ENCODE measurements around the gene OPHN1. TPM values are rescaled to one million over a fixed set of nuclear protein-coding genes. Genes with fewer than 3 reads are reported as not detected.
"Not testable (repeated sequence)": the region's sequence is repeated elsewhere in the genome, so short reads cannot be mapped to it uniquely, and the experiment has no call there.

Gene OPHN1
- total RNA-seq, 3 donors from 2014 or later: 0.08 to 0.33 (median 0.11) TPM

GRCh38 chrX:68365341-68365740, 68.0 kb downstream of the OPHN1 start:
- no peak for DNase-seq
- no peak for ATAC-seq
- no peaks in the 10 kb centered on the region for H3K4me1 Mint-ChIP-seq (ENCODE audit: low read depth)
- H3K4me3 Mint-ChIP-seq: no peak overlapping the region
- H3K36me3 Mint-ChIP-seq (ENCODE audit: insufficient read depth): no peaks in the 10 kb centered on the region
- no peaks in the 10 kb centered on the region for H3K27me3 Mint-ChIP-seq (ENCODE audit: low read depth)
- H3K9me3 Mint-ChIP-seq: no peaks in the 10 kb centered on the region

GRCh38 chrX:68363984-68364383, 69.3 kb downstream of the OPHN1 start:
- Mint-ChIP-seq H3K9me3 (no peaks in the 10 kb centered on the region), H3K36me3 (ENCODE audit: insufficient read depth) (no peaks in the 10 kb centered on the region)
- DNase-seq: no peak

GRCh38 chrX:68358679-68359078, 74.6 kb downstream of the OPHN1 start:
- Mint-ChIP-seq H3K9me3 (no peaks in the 10 kb centered on the region), H3K4me1 (ENCODE audit: low read depth) (no peaks in the 10 kb centered on the region), H3K4me3 (no peak overlapping the region), H3K36me3 (ENCODE audit: insufficient read depth) (no peaks in the 10 kb centered on the region), H3K27me3 (ENCODE audit: low read depth) (no peaks in the 10 kb centered on the region)
- DNase-seq (no peak), ATAC-seq (no peak)

More at GRCh38 chrX:68363984-68364383, 69.3 kb downstream of the OPHN1 start:
- no peaks in the 10 kb centered on the region for H3K4me1 Mint-ChIP-seq (ENCODE audit: low read depth)
- ATAC-seq: no peak
- no peak overlapping the region for H3K4me3 Mint-ChIP-seq
- H3K27me3 Mint-ChIP-seq (ENCODE audit: low read depth): no peaks in the 10 kb centered on the region

DNA sequence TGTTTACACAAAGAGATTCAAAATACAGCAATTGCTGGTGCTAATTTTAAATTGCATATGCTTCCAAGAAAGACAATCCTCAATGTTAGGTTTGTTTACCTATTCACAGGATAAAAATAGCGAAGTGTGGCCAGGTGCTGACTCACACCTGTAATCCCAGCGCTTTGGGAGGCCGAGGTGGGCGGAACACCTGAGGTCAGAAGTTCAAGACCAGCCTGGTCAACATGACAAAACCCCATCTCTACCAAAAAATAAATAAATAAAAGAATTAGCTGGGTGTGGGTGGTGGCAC, 77.7 kb downstream of the OPHN1 start:
- ATAC-seq: no peak
- Mint-ChIP-seq H3K27me3 (ENCODE audit: low read depth) (no peaks in the 10 kb centered on the region), H3K4me3 (no peak overlapping the region), H3K4me1 (ENCODE audit: low read depth) (no peaks in the 10 kb centered on the region), H3K36me3 (ENCODE audit: insufficient read depth) (no peaks in the 10 kb centered on the region), H3K9me3 (no peaks in the 10 kb centered on the region)
- no peak for DNase-seq

GRCh38 chrX:68354879-68355628, 78.2 kb downstream of the OPHN1 start:
- Mint-ChIP-seq H3K27me3 (ENCODE audit: low read depth) (no peaks in the 10 kb centered on the region), H3K4me3 (no peak overlapping the region), H3K36me3 (ENCODE audit: insufficient read depth) (no peaks in the 10 kb centered on the region), H3K4me1 (ENCODE audit: low read depth) (no peaks in the 10 kb centered on the region), H3K9me3 (no peaks in the 10 kb centered on the region)
- DNase-seq: no peak
- ATAC-seq: no peak

DNA sequence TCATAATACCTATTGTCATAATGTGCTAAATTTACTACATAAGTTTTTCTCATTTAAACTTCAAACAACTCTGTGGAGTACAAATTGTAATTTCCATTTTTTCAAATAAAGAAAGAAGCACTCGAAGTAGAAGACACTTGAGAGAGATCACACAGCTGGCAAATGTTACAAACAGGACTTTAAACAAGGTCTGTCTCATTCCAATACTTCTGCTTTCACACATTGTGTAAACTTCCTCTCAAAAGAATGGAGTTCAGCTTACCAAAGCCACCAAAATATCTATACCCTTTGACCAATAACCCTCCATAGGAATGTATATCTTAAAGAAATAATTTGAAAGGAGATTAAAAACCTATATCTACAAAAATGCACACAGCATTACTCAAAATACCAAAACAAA, 88.3 kb downstream of the OPHN1 start:
- H3K4me3 Mint-ChIP-seq: no peak overlapping the region
- no peak for DNase-seq
- no peaks in the 10 kb centered on the region for H3K9me3 Mint-ChIP-seq
- H3K27me3 Mint-ChIP-seq (ENCODE audit: low read depth): no peaks in the 10 kb centered on the region
- ATAC-seq: no peak
- no peaks in the 10 kb centered on the region for H3K36me3 Mint-ChIP-seq (ENCODE audit: insufficient read depth)
- no peaks in the 10 kb centered on the region for H3K4me1 Mint-ChIP-seq (ENCODE audit: low read depth)

DNA sequence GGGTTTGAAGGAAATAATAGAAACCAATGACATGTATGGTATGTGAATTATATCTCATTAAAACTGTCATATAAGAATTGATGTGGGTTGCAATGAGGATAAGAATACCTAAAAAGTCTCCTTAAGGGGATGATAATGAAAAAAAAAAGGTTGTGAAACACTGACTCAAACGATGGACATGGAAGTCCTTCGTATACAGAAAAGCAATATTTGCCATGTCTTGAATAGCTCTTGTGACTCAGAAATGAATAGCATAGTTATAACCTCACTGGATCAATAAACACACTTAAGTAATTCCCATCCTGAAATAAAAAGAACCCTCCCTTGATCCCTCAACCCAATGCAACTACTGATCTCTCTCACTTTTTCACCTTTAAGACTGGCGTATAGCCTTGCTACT, 89.7 kb downstream of the OPHN1 start:
- Mint-ChIP-seq H3K36me3 (ENCODE audit: insufficient read depth) (no peaks in the 10 kb centered on the region), H3K9me3 (no peaks in the 10 kb centered on the region), H3K4me3 (no peak overlapping the region), H3K27me3 (ENCODE audit: low read depth) (no peaks in the 10 kb centered on the region), H3K4me1 (ENCODE audit: low read depth) (no peaks in the 10 kb centered on the region)
- ATAC-seq: no peak
- DNase-seq: no peak

DNA sequence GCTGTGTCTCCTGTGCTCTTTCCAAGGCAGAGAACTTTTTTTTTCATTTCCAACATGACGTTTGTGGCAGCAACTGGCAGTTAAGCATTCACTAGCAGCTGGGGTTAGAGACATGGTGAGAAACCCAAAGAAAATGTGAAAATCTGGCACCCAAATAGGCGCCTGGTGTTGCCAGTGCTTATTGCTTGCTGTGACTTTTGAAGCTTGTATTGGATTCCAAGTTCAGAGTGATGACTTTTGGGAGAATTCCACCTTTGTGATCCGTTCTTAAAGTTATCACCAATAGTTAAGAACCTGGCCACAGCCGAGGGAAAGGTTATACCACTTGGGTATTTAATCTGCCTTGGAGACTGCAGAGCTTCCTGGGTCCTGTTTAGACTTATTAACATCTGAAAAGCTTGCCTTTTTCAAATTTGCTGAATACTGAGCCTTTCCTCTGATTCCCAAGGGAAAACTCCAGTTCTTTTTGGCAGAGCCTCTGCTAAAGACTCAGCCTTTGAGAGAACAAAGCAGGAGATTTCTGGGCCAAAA, 101.0 kb downstream of the OPHN1 start:
- ATAC-seq (no peak), DNase-seq (no peak)
- H3K36me3 Mint-ChIP-seq (ENCODE audit: insufficient read depth): no peaks in the 10 kb centered on the region
- H3K4me3 Mint-ChIP-seq: no peak overlapping the region
- no peaks in the 10 kb centered on the region for H3K27me3 Mint-ChIP-seq (ENCODE audit: low read depth)
- H3K4me1 Mint-ChIP-seq (ENCODE audit: low read depth): no peaks in the 10 kb centered on the region
- no peaks in the 10 kb centered on the region for H3K9me3 Mint-ChIP-seq

DNA sequence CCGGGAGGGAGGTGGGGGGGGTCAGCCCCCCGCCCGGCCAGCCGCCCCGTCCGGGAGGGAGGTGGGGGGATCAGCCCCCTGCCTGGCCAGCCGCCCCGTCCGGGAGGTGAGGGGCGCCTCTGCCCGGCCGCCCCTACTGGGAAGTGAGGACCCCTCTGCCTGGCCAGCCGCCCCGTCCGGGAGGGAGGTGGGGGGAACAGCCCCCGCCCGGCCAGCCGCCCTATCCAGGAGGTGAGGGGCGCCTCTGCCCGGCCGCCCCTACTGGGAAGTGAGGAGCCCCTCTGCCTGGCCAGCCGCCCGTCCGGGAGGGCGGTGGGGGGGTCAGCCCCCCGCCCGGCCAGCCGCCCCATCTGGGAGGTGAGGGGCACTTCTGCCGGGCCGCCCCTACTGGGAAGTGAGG, 106.5 kb downstream of the OPHN1 start:
- DNase-seq; H3K36me3 Mint-ChIP-seq (ENCODE audit: insufficient read depth); H3K4me3 Mint-ChIP-seq; H3K9me3 Mint-ChIP-seq; H3K27me3 Mint-ChIP-seq (ENCODE audit: low read depth); H3K4me1 Mint-ChIP-seq (ENCODE audit: low read depth); ATAC-seq: not testable (repeated sequence)

GRCh38 chrX:68307769-68308168, 125.5 kb downstream of the OPHN1 start:
- H3K9me3 Mint-ChIP-seq: no peaks in the 10 kb centered on the region
- ATAC-seq: no peak
- H3K36me3 Mint-ChIP-seq (ENCODE audit: insufficient read depth): no peaks in the 10 kb centered on the region
- H3K4me1 Mint-ChIP-seq (ENCODE audit: low read depth): no peaks in the 10 kb centered on the region
- H3K27me3 Mint-ChIP-seq (ENCODE audit: low read depth): peaks cover 1% of the 10 kb centered on the region
- H3K4me3 Mint-ChIP-seq: no peak overlapping the region
- no peak for DNase-seq

- no peaks in the 10 kb centered on the region for H3K36me3 Mint-ChIP-seq (ENCODE audit: insufficient read depth)
- no peaks in the 10 kb centered on the region for H3K4me1 Mint-ChIP-seq (ENCODE audit: low read depth)
- no peak overlapping the region for H3K4me3 Mint-ChIP-seq
- DNase-seq: no peak
- no peaks in the 10 kb centered on the region for H3K9me3 Mint-ChIP-seq
- no peak for ATAC-seq
- peaks cover 1% of the 10 kb centered on the region for H3K27me3 Mint-ChIP-seq (ENCODE audit: low read depth)
Observed at GRCh38 chrX:68304602-68305001, 128.7 kb downstream of the OPHN1 start.

DNA sequence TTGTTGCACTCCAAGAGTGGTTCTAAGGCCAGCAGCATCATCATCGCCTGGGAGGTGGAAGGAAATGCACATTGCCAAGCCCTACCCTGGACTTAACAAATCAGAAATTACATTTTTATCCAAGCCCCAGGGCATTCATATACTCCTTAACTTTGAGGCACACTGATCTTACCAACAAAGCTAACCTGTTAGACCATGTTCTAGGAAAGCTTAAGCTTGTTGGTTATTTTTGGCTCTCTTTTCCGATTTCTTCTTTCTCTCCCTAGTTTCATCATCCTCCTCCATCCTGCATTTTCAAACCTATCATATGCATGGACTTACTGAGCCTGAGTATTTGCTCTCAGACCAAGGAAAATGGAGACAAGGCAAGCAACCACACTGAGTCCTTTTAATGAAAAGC, 133.4 kb downstream of the OPHN1 start:
- ATAC-seq (no peak), DNase-seq (no peak)
- H3K36me3 Mint-ChIP-seq (ENCODE audit: insufficient read depth): no peaks in the 10 kb centered on the region
- H3K27me3 Mint-ChIP-seq (ENCODE audit: low read depth): no peaks in the 10 kb centered on the region
- H3K9me3 Mint-ChIP-seq: no peaks in the 10 kb centered on the region
- H3K4me3 Mint-ChIP-seq: no peak overlapping the region
- H3K4me1 Mint-ChIP-seq (ENCODE audit: low read depth): no peaks in the 10 kb centered on the region

DNA sequence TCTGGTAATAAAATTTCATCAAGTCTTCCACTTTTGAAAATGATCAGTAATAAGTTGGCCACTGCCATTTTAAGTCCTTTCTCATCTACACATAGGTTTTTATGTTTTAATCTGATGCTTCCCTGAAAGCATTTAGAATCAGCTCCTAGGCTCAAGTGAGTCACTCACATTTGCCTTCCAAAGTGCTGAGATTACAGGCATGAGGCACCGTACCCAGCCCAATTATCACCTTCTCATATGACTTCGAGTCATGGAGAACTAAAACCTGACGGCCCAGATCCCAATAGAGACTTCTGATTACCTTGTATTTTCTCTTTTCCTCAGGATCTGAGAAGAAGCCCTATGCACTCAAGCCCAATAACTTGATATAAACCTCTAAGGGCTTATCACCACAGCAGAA, 140.8 kb downstream of the OPHN1 start:
- ATAC-seq: no peak
- DNase-seq: no peak
- H3K4me1 Mint-ChIP-seq (ENCODE audit: low read depth): no peaks in the 10 kb centered on the region
- H3K36me3 Mint-ChIP-seq (ENCODE audit: insufficient read depth): no peaks in the 10 kb centered on the region
- H3K9me3 Mint-ChIP-seq: no peaks in the 10 kb centered on the region
- H3K27me3 Mint-ChIP-seq (ENCODE audit: low read depth): no peaks in the 10 kb centered on the region
- no peak overlapping the region for H3K4me3 Mint-ChIP-seq

DNA sequence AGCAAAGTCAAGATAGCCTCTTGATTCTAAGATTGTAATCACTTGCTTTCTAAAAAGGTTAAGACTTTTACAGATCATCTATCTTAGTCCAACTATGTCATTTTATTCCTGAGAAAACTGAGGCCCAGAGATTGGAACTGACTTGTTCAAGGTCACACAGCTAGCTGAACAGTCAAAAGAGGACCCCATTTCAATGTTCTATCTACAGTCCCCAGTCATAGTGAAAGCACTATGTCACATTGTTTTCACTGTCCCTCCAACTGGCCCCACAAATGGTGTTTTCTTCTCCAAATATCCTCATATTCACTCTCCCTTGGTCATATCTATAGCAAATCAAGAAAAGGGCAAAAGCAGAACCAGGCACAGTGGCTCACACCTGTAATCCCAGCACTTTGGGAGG, 145.2 kb downstream of the OPHN1 start:
- ATAC-seq (no peak), DNase-seq (no peak)
- Mint-ChIP-seq H3K4me1 (ENCODE audit: low read depth) (no peaks in the 10 kb centered on the region), H3K4me3 (no peak overlapping the region), H3K9me3 (no peaks in the 10 kb centered on the region), H3K27me3 (ENCODE audit: low read depth) (no peaks in the 10 kb centered on the region), H3K36me3 (ENCODE audit: insufficient read depth) (no peaks in the 10 kb centered on the region)

DNA sequence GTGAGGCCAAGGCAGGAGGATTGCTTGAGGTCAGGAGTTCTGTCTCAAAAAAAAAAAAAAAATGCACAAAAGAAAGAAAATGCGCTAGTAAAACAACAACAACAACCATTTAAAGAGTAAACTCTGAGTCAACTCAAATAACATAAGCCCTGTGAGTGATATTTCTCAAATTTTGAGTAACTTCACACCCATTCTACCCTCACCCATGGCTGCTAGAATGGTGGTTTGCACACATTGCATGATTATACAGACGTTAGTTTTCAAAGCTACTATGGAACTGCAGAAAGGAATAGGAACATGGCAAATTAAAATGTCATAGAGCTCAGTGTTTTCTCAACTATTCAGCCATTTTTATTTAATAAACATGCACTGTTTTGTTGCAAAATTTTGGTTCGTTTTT, 145.9 kb downstream of the OPHN1 start:
- ATAC-seq: no peak

More for the DNA sequence above, 145.9 kb downstream of the OPHN1 start:
- no peak for DNase-seq
- no peaks in the 10 kb centered on the region for H3K27me3 Mint-ChIP-seq (ENCODE audit: low read depth)
- H3K9me3 Mint-ChIP-seq: no peaks in the 10 kb centered on the region
- H3K4me3 Mint-ChIP-seq: no peak overlapping the region
- H3K36me3 Mint-ChIP-seq (ENCODE audit: insufficient read depth): no peaks in the 10 kb centered on the region
- no peaks in the 10 kb centered on the region for H3K4me1 Mint-ChIP-seq (ENCODE audit: low read depth)

All from activated T-cell treated with anti-CD3 and anti-CD28 coated beads, Interleukin-2, amount 50 U/mL, for 4 hours (primary cell).